ELR (cell line): Measurements from ENCODE around the gene ZNF605.
"Not testable (repeated sequence)": the region's sequence is repeated elsewhere in the genome, so short reads cannot be mapped to it uniquely, and the experiment has no call there.

Experiments
- DNase-seq: peaks from one replicate; pipeline ENCODE4 v3.0.0-alpha.2; 2015; ENCODE audit warnings: low read depth

The ZNF605 gene

GRCh38 chr12:132948146-132949066, 7.7 kb downstream of the ZNF605 start:
- DNase-seq, result no peak

GRCh38 chr12:132946246-132946820, 9.8 kb downstream of the ZNF605 start:
- DNase-seq, result no peak

- no peak for DNase-seq
Measured at GRCh38 chr12:132945806-132946205, 10.3 kb downstream of the ZNF605 start.

GRCh38 chr12:132942611-132943010, 13.5 kb downstream of the ZNF605 start:
- DNase-seq, result no peak

- DNase-seq, result no peak
Measured at GRCh38 chr12:132941336-132941954, 14.7 kb downstream of the ZNF605 start.

- DNase-seq, result no peak
Measured at GRCh38 chr12:132940071-132940719, 15.9 kb downstream of the ZNF605 start.

GRCh38 chr12:132938807-132939206, 17.3 kb downstream of the ZNF605 start:
- not testable (repeated sequence) for DNase-seq

- no peak for DNase-seq
Measured at GRCh38 chr12:132937476-132937875, 18.6 kb downstream of the ZNF605 start.

- DNase-seq, result not testable (repeated sequence)
Measured at GRCh38 chr12:132936921-132937320, 19.2 kb downstream of the ZNF605 start.

- DNase-seq, result no peak
Measured at GRCh38 chr12:132936163-132936562, 19.9 kb downstream of the ZNF605 start.

- DNase-seq, result no peak
Measured at GRCh38 chr12:132926415-132926833, 29.7 kb downstream of the ZNF605 start.

GRCh38 chr12:132925597-132926414, 30.3 kb downstream of the ZNF605 start:
- DNase-seq, result no peak

- DNase-seq, result no peak
Measured at GRCh38 chr12:132924356-132924755, 31.8 kb downstream of the ZNF605 start.

GRCh38 chr12:132923356-132923909, 32.7 kb downstream of the ZNF605 start:
- no peak for DNase-seq

GRCh38 chr12:132922676-132923075, 33.4 kb downstream of the ZNF605 start:
- no peak for DNase-seq

GRCh38 chr12:132921685-132922084, 34.4 kb downstream of the ZNF605 start:
- no peak for DNase-seq

GRCh38 chr12:132918680-132919079, 37.4 kb downstream of the ZNF605 start:
- no peak for DNase-seq

- DNase-seq, result no peak
Measured at GRCh38 chr12:132909030-132909368, 47.1 kb downstream of the ZNF605 start.

GRCh38 chr12:132908145-132909029, 47.7 kb downstream of the ZNF605 start:
- DNase-seq, result peak; percentile 97

GRCh38 chr12:132907789-132908144, 48.3 kb downstream of the ZNF605 start:
- DNase-seq, result not testable (repeated sequence)
